GM11168 (cell line): ENCODE data around the gene DBI.

ENCODE experiments used
- in situ Hi-C: fragments of 300-500 bp; cut with MboI; formaldehyde crosslinking; loops from one replicate; pipeline ENCODE4 v1.12.0; 2022; ENCODE audit warnings: low sequenced_read_pairs; ENCODE audit not compliant: unreplicated experiment

Gene DBI

GRCh38 chr2:119366649-119367471 lies at the start of gene DBI, which contains the start of gene C2orf76:
DBI (plus strand) TSS chr2:119366977; CDS start chr2:119367052, 75 bp downstream.
C2orf76 (minus strand) TSS chr2:119366834; CDS start chr2:119339959, 26,875 bp downstream.
- in situ Hi-C loops: no loop called here

GRCh38 chr2:119317554-119317953 lies 49.2 kb upstream of the DBI start:
- in situ Hi-C loops: no loop called here

- in situ Hi-C loops: no loop called here
Measured at GRCh38 chr2:119319593-119319992, 47.2 kb upstream of the DBI start.

- in situ Hi-C loops: no loop called here
Measured at GRCh38 chr2:119323459-119323858, 43.3 kb upstream of the DBI start.

- in situ Hi-C loops: no loop called here
Measured at GRCh38 chr2:119324685-119325270, 42.0 kb upstream of the DBI start.

GRCh38 chr2:119326938-119327337 lies 39.8 kb upstream of the DBI start:
- in situ Hi-C loops: no loop called here

- in situ Hi-C loops: no loop called here
Measured at GRCh38 chr2:119327431-119327830, 39.3 kb upstream of the DBI start.

GRCh38 chr2:119332953-119333352 lies 33.8 kb upstream of the DBI start:
- in situ Hi-C loops: no loop called here

- in situ Hi-C loops: no loop called here
Measured at GRCh38 chr2:119333360-119333759, 33.4 kb upstream of the DBI start.

- in situ Hi-C loops: no loop called here
Measured at GRCh38 chr2:119333833-119334232, 32.9 kb upstream of the DBI start.

- in situ Hi-C loops: no loop called here
Measured at GRCh38 chr2:119337749-119338148, 29.0 kb upstream of the DBI start.

GRCh38 chr2:119338272-119338671 lies 28.5 kb upstream of the DBI start:
- in situ Hi-C loops: no loop called here

- in situ Hi-C loops: no loop called here
Measured at GRCh38 chr2:119338826-119339561, 27.8 kb upstream of the DBI start.

GRCh38 chr2:119339562-119339923 lies 27.2 kb upstream of the DBI start:
- in situ Hi-C loops: no loop called here

- in situ Hi-C loops: no loop called here
Measured at GRCh38 chr2:119341684-119342083, 25.1 kb upstream of the DBI start.

- in situ Hi-C loops: no loop called here
Measured at GRCh38 chr2:119349289-119349688, 17.5 kb upstream of the DBI start.

GRCh38 chr2:119350311-119350998 lies 16.3 kb upstream of the DBI start:
- in situ Hi-C loops: no loop called here

- in situ Hi-C loops: no loop called here
Measured at GRCh38 chr2:119352357-119352756, 14.4 kb upstream of the DBI start.

GRCh38 chr2:119354860-119355259 lies 11.9 kb upstream of the DBI start:
- in situ Hi-C loops: no loop called here

- in situ Hi-C loops: no loop called here
Measured at GRCh38 chr2:119359774-119360173, 7.0 kb upstream of the DBI start.
